ENCODE measurements around the gene PMEPA1. TPM values are rescaled to one million over a fixed set of nuclear protein-coding genes. Genes with fewer than 3 reads are reported as not detected.
A peak's percentile ranks its signal among the peaks of the same experiment; 100 is the strongest.

PMEPA1 gene
- polyA plus RNA-seq, 1 donor, result 18.9 TPM

- no peak for DNase-seq
- 100% methylated on average over 1 of the region's 6 CpGs for WGBS (ENCODE audit: insufficient coverage, low lambda C conversion rate)
- no peak overlapping the region for H3K4me3 ChIP-seq (ENCODE audit: low read length)
- no peaks in the 10 kb centered on the region for H3K9me3 ChIP-seq (ENCODE audit: control insufficient read depth, low read depth, low read length)
- peaks cover 2% of the 10 kb centered on the region for H3K36me3 ChIP-seq (ENCODE audit: control insufficient read depth, insufficient read depth, low read length)
- peaks cover 15% of the 10 kb centered on the region for H3K4me1 ChIP-seq (ENCODE audit: control insufficient read depth, insufficient read depth, low read length)
- H3K27ac ChIP-seq (ENCODE audit: low read length), result no peak overlapping the region
- no peaks in the 10 kb centered on the region for H3K27me3 ChIP-seq (ENCODE audit: control insufficient read depth, insufficient read depth, low read length)
Measured at GRCh38 chr20:57679113-57679512, 30.7 kb downstream of the PMEPA1 start.

- no peak overlapping the region for H3K4me3 ChIP-seq (ENCODE audit: low read length)
- H3K9me3 ChIP-seq (ENCODE audit: control insufficient read depth, low read depth, low read length), result no peaks in the 10 kb centered on the region
- no peak overlapping the region for H3K27ac ChIP-seq (ENCODE audit: low read length)
- DNase-seq, result no peak
- peaks cover 15% of the 10 kb centered on the region for H3K4me1 ChIP-seq (ENCODE audit: control insufficient read depth, insufficient read depth, low read length)
- WGBS (ENCODE audit: insufficient coverage, low lambda C conversion rate), result 100% methylated on average over 2 of the region's 12 CpGs
- no peaks in the 10 kb centered on the region for H3K27me3 ChIP-seq (ENCODE audit: control insufficient read depth, insufficient read depth, low read length)
- H3K36me3 ChIP-seq (ENCODE audit: control insufficient read depth, insufficient read depth, low read length), result peaks cover 2% of the 10 kb centered on the region
Measured at GRCh38 chr20:57678340-57678739, 31.5 kb downstream of the PMEPA1 start.

- no peak overlapping the region for H3K27ac ChIP-seq (ENCODE audit: low read length)
- peaks cover 12% of the 10 kb centered on the region for H3K4me1 ChIP-seq (ENCODE audit: control insufficient read depth, insufficient read depth, low read length)
- H3K27me3 ChIP-seq (ENCODE audit: control insufficient read depth, insufficient read depth, low read length), result no peaks in the 10 kb centered on the region
- no peak overlapping the region for H3K4me3 ChIP-seq (ENCODE audit: low read length)
- no peaks in the 10 kb centered on the region for H3K9me3 ChIP-seq (ENCODE audit: control insufficient read depth, low read depth, low read length)
- 100% methylated on average over 1 of the region's 5 CpGs for WGBS (ENCODE audit: insufficient coverage, low lambda C conversion rate)
- peaks cover 2% of the 10 kb centered on the region for H3K36me3 ChIP-seq (ENCODE audit: control insufficient read depth, insufficient read depth, low read length)
- DNase-seq, result no peak
Measured at GRCh38 chr20:57677584-57677982, 32.2 kb downstream of the PMEPA1 start.

GRCh38 chr20:57676589-57677583 lies 32.9 kb downstream of the PMEPA1 start:
- 50% methylated on average over 2 of the region's 24 CpGs for WGBS (ENCODE audit: insufficient coverage, low lambda C conversion rate)
- Histone ChIP-seq H3K4me1 (ENCODE audit: control insufficient read depth, insufficient read depth, low read length) (peaks cover 9% of the 10 kb centered on the region), H3K27ac (ENCODE audit: low read length) (no peak overlapping the region), H3K4me3 (ENCODE audit: low read length) (no peak overlapping the region), H3K27me3 (ENCODE audit: control insufficient read depth, insufficient read depth, low read length) (no peaks in the 10 kb centered on the region), H3K9me3 (ENCODE audit: control insufficient read depth, low read depth, low read length) (no peaks in the 10 kb centered on the region), H3K36me3 (ENCODE audit: control insufficient read depth, insufficient read depth, low read length) (peaks cover 2% of the 10 kb centered on the region)
- peak; percentile 51 to 71 for DNase-seq

- Histone ChIP-seq H3K4me1 (ENCODE audit: control insufficient read depth, insufficient read depth, low read length) (peaks cover 9% of the 10 kb centered on the region), H3K36me3 (ENCODE audit: control insufficient read depth, insufficient read depth, low read length) (peaks cover 2% of the 10 kb centered on the region), H3K4me3 (ENCODE audit: low read length) (no peak overlapping the region), H3K27ac (ENCODE audit: low read length) (no peak overlapping the region), H3K27me3 (ENCODE audit: control insufficient read depth, insufficient read depth, low read length) (no peaks in the 10 kb centered on the region), H3K9me3 (ENCODE audit: control insufficient read depth, low read depth, low read length) (no peaks in the 10 kb centered on the region)
- WGBS (ENCODE audit: insufficient coverage, low lambda C conversion rate), result no CpG with 5 or more reads among the region's 12 CpGs
- no peak for DNase-seq
Measured at GRCh38 chr20:57675773-57676172, 34.0 kb downstream of the PMEPA1 start.

GRCh38 chr20:57672953-57673575 lies 36.8 kb downstream of the PMEPA1 start:
- Histone ChIP-seq H3K36me3 (ENCODE audit: control insufficient read depth, insufficient read depth, low read length) (no peaks in the 10 kb centered on the region), H3K27me3 (ENCODE audit: control insufficient read depth, insufficient read depth, low read length) (no peaks in the 10 kb centered on the region), H3K27ac (ENCODE audit: low read length) (peak overlapping the region; percentile 2), H3K4me3 (ENCODE audit: low read length) (no peak overlapping the region), H3K9me3 (ENCODE audit: control insufficient read depth, low read depth, low read length) (no peaks in the 10 kb centered on the region), H3K4me1 (ENCODE audit: control insufficient read depth, insufficient read depth, low read length) (peaks cover 9% of the 10 kb centered on the region)
- WGBS (ENCODE audit: insufficient coverage, low lambda C conversion rate), result no CpG with 5 or more reads among the region's 17 CpGs
- no peak for DNase-seq

GRCh38 chr20:57672164-57672563 lies 37.7 kb downstream of the PMEPA1 start:
- Histone ChIP-seq H3K27ac (ENCODE audit: low read length) (peak overlapping the region; percentile 2), H3K4me1 (ENCODE audit: control insufficient read depth, insufficient read depth, low read length) (peaks cover 8% of the 10 kb centered on the region), H3K9me3 (ENCODE audit: control insufficient read depth, low read depth, low read length) (no peaks in the 10 kb centered on the region), H3K27me3 (ENCODE audit: control insufficient read depth, insufficient read depth, low read length) (no peaks in the 10 kb centered on the region), H3K36me3 (ENCODE audit: control insufficient read depth, insufficient read depth, low read length) (no peaks in the 10 kb centered on the region), H3K4me3 (ENCODE audit: low read length) (no peak overlapping the region)
- DNase-seq, result peak; percentile 37 to 40
- 95% methylated on average over 4 of the region's 26 CpGs for WGBS (ENCODE audit: insufficient coverage, low lambda C conversion rate)

- Histone ChIP-seq H3K4me1 (ENCODE audit: control insufficient read depth, insufficient read depth, low read length) (peaks cover 4% of the 10 kb centered on the region), H3K27ac (ENCODE audit: low read length) (no peak overlapping the region), H3K9me3 (ENCODE audit: control insufficient read depth, low read depth, low read length) (no peaks in the 10 kb centered on the region), H3K4me3 (ENCODE audit: low read length) (no peak overlapping the region), H3K27me3 (ENCODE audit: control insufficient read depth, insufficient read depth, low read length) (no peaks in the 10 kb centered on the region), H3K36me3 (ENCODE audit: control insufficient read depth, insufficient read depth, low read length) (no peaks in the 10 kb centered on the region)
- no peak for DNase-seq
- 20% methylated on average over 1 of the region's 4 CpGs for WGBS (ENCODE audit: insufficient coverage, low lambda C conversion rate)
Measured at GRCh38 chr20:57671662-57672061, 38.2 kb downstream of the PMEPA1 start.

- Histone ChIP-seq H3K27ac (ENCODE audit: low read length) (no peak overlapping the region), H3K4me3 (ENCODE audit: low read length) (no peak overlapping the region), H3K27me3 (ENCODE audit: control insufficient read depth, insufficient read depth, low read length) (no peaks in the 10 kb centered on the region), H3K4me1 (ENCODE audit: control insufficient read depth, insufficient read depth, low read length) (peaks cover 2% of the 10 kb centered on the region), H3K9me3 (ENCODE audit: control insufficient read depth, low read depth, low read length) (no peaks in the 10 kb centered on the region), H3K36me3 (ENCODE audit: control insufficient read depth, insufficient read depth, low read length) (no peaks in the 10 kb centered on the region)
- WGBS (ENCODE audit: insufficient coverage, low lambda C conversion rate), result 84% methylated on average over 5 of the region's 10 CpGs
- DNase-seq, result no peak
Measured at GRCh38 chr20:57671072-57671391, 38.8 kb downstream of the PMEPA1 start.

- Histone ChIP-seq H3K27ac (ENCODE audit: low read length) (no peak overlapping the region), H3K9me3 (ENCODE audit: control insufficient read depth, low read depth, low read length) (no peaks in the 10 kb centered on the region), H3K36me3 (ENCODE audit: control insufficient read depth, insufficient read depth, low read length) (no peaks in the 10 kb centered on the region), H3K4me3 (ENCODE audit: low read length) (no peak overlapping the region), H3K27me3 (ENCODE audit: control insufficient read depth, insufficient read depth, low read length) (no peaks in the 10 kb centered on the region), H3K4me1 (ENCODE audit: control insufficient read depth, insufficient read depth, low read length) (peaks cover 2% of the 10 kb centered on the region)
- DNase-seq, result no peak
- WGBS (ENCODE audit: insufficient coverage, low lambda C conversion rate), result 80% methylated on average over 1 of the region's 21 CpGs
Measured at GRCh38 chr20:57670288-57671071, 39.3 kb downstream of the PMEPA1 start.

All from large intestine (tissue), 3 donors.